ENCODE measurements around the gene STPG4. TPM values are rescaled to one million over a fixed set of nuclear protein-coding genes. Genes with fewer than 3 reads are reported as not detected.

The STPG4 gene
- total and polyA plus RNA-seq, 2 of the 8 experiments (the other 6 are each of a cell fraction or from before 2014, with no cell fraction given) = 0.28 TPM; not detected in 1

- Histone ChIP-seq H3K4me1 (replicated peaks in 1 of 4; ENCODE audit: control insufficient read depth in 3 of 4, insufficient read depth in 4 of 4, low read length in 3 of 4) (peaks cover 0 to 22% (median 13%) of the 10 kb centered on the region in 4 experiments; a peak in 6 of 7 replicates), H4K8ac (ENCODE audit: extremely low read depth, insufficient read depth, low read length) (no peak overlapping the region; the same call in 1 of the 2 replicates), H3K56ac (replicated peaks; ENCODE audit: insufficient read length, low read depth, low read length) (no peak overlapping the region), H4K91ac (replicated peaks; ENCODE audit: insufficient read length, low read length) (no peak overlapping the region), H2AFZ (ENCODE audit: low read length) (no peak overlapping the region), H3K4me3 (ENCODE audit: extremely low read depth in 1 of 4, insufficient read depth in 2 of 4, low read depth in 3 of 4, low read length in 4 of 4) (no peak overlapping the region), H4K20me1 (replicated peaks in 1 of 2; ENCODE audit: control insufficient read depth in 1 of 2, insufficient read depth in 2 of 2, low read length in 2 of 2) (no peaks in the 10 kb centered on the region), H3K4me2 (ENCODE audit: insufficient read depth in 1 of 2, low read depth in 2 of 2, low read length in 2 of 2) (no peak overlapping the region), H3K4ac (replicated peaks; ENCODE audit: insufficient read length, low read depth, low read length) (no peak overlapping the region), H2BK20ac (ENCODE audit: low read length) (no peak overlapping the region), H3K79me1 (ENCODE audit: low read depth, low read length) (no peaks in the 10 kb centered on the region), H3K23me2 (ENCODE audit: low read depth, low read length) (no peaks in the 10 kb centered on the region), H3K23ac (ENCODE audit: insufficient read length) (no peak overlapping the region), H3K36me3 (ENCODE audit: control insufficient read depth in 2 of 4, insufficient read depth in 4 of 4, low read length in 3 of 4) (no peaks in the 10 kb centered on the region), H3K9me3 (ENCODE audit: insufficient read depth in 2 of 2, low read depth in 1 of 2, low read length in 1 of 2) (no peaks in the 10 kb centered on the region), H2BK12ac (ENCODE audit: low read depth, low read length) (no peak overlapping the region), H3K14ac (ENCODE audit: insufficient read length) (no peak overlapping the region), H2BK5ac (ENCODE audit: low read depth, low read length) (no peak overlapping the region), H3K18ac (ENCODE audit: extremely low read depth, low read length) (no peak overlapping the region), H3K27me3 (replicated peaks in 1 of 4; ENCODE audit: control insufficient read depth in 3 of 4, extremely low read depth in 1 of 4, insufficient read depth in 3 of 4, low read length in 3 of 4) (no peaks in the 10 kb centered on the region), H2AK5ac (ENCODE audit: low read depth, low read length) (0 out of 2 replicates have a peak overlapping the region, but pooled peaks have one; percentile 24), H2BK120ac (replicated peaks; ENCODE audit: low read depth, low read length) (no peak overlapping the region), H4K5ac (ENCODE audit: insufficient read length, low read depth, low read length) (no peak overlapping the region), H3K79me2 (ENCODE audit: control insufficient read depth in 1 of 2, insufficient read depth in 2 of 2, low read length in 2 of 2) (no peaks in the 10 kb centered on the region), H2BK15ac (ENCODE audit: low read length) (no peak overlapping the region), H3K27ac (ENCODE audit: low read depth, low read length) (no peak overlapping the region), H3K9ac (replicated peaks in 1 of 4; ENCODE audit: extremely low read depth in 1 of 4, low read depth in 3 of 4, low read length in 3 of 4) (no peak overlapping the region)
- ChIA-PET CTCF (ENCODE audit: partially characterized antibody) (interaction anchor here (1.4 to 2.3 kb wide), 2 partner anchors 91 to 242 kb away, joined by 3 to 7 read pairs; no protein-coding TSS in a partner anchor), POLR2A (ENCODE audit: partially characterized antibody) (interaction anchor here (1.6 kb wide), 1 partner anchor 11 kb away, joined by 4 read pairs; no protein-coding TSS in a partner anchor)
- TF ChIP-seq CBX8 (IDR thresholded peaks at IDR 0.05; ENCODE audit: borderline replicate concordance, low read depth, low read length) (no peak), RNF2 (IDR thresholded peaks at IDR 0.05; ENCODE audit: borderline replicate concordance, low read depth, low read length, missing control alignments, poor library complexity, severe bottlenecking) (no peak), RAD21 (IDR thresholded peaks at IDR 0.05 in 1 of 2, conservative IDR thresholded peaks at IDR 0.05 in 1 of 2; ENCODE audit: low read depth in 2 of 2, low read length in 2 of 2) (no peak), SIN3A (conservative IDR thresholded peaks at IDR 0.05 in 1 of 2, IDR thresholded peaks at IDR 0.05 in 1 of 2; ENCODE audit: low read depth in 1 of 2, low read length in 2 of 2) (no peak), JUN (IDR thresholded peaks at IDR 0.05; ENCODE audit: low read depth, low read length) (no peak), BRCA1 (IDR thresholded peaks at IDR 0.05; ENCODE audit: low read depth, low read length) (no peak), FOSL1 (IDR thresholded peaks at IDR 0.05; ENCODE audit: insufficient read depth, low read depth, low read length) (no peak), SIX5 (IDR thresholded peaks at IDR 0.05; ENCODE audit: low read depth, low read length) (no peak), RFX5 (IDR thresholded peaks at IDR 0.05; ENCODE audit: borderline replicate concordance, low read depth, low read length) (no peak)
- TF ChIP-seq, protein P1, sequence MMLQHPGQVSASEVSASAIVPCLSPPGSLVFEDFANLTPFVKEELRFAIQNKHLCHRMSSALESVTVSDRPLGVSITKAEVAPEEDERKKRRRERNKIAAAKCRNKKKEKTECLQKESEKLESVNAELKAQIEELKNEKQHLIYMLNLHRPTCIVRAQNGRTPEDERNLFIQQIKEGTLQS (IDR thresholded peaks at IDR 0.05; ENCODE audit: insufficient read depth, low read depth, low read length) = no peak
- 95% methylated on average over 7 of the region's 7 CpGs; no CpG with 5 or more reads in 1 of the 2 experiments for WGBS, 2 experiments (ENCODE audit: extremely low coverage in 1 of 2, insufficient coverage in 1 of 2, insufficient read length in 1 of 2, insufficient replicate concordance in 2 of 2, low coverage in 1 of 2, low lambda C conversion rate in 2 of 2, missing lambda C conversion rate in 1 of 2)
- no peak for DNase-seq (ENCODE audit: low read depth in 1 of 2, low spot score in 2 of 2)
- FAIRE-seq = no peak
Observed at GRCh38 chr2:47080888-47081301, 74.2 kb downstream of the STPG4 start.

Measured in H1 (cell line).